Body of pancreas (tissue), 4 donors: ENCODE measurements around the gene ERMAP.

Source experiments
- CTCF ChIP-seq, 7 experiments: fragments of 450-650 bp in 4 of 7; fragments of 200-600 bp in 3 of 7; sonication (generic) in 3 of 7; IDR thresholded peaks; one replicate each; pipeline ENCODE4 v1.5.1; 2016 to 2019; ENCODE audit warnings: antibody characterized with exemption in 7 of 7
- POLR2A ChIP-seq, 3 donors: fragments of 450-650 bp; IDR thresholded peaks; one replicate each; pipeline ENCODE4 v1.6.1; 2016; ENCODE audit warnings: antibody characterized with exemption in 3 of 3, mild to moderate bottlenecking in 2 of 3

DNA sequence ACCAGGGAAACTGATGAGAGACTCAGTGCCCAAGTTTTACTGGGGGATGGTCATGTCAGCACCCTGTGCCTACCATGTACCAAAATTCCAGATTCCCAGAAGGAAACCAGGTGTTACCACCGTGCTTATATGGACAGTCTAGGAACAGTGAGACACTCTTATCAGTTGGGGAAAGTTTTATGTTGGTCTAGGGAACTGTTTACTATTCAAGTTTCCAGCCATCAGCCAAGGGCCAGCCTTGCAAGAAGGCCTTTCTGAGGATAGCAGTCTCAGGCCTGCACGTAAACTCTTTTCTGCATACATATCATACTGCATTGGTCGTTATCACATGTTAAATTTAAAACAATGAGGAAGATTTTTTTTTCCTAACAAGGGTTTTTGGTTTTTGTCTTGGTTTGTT lies 19.5 kb upstream of the ERMAP start:
- TF ChIP-seq CTCF (IDR thresholded peaks at IDR 0.05): no peak
- no peak for TF ChIP-seq POLR2A (IDR thresholded peaks at IDR 0.05)
